ENCODE results near the gene HOXB6.

HOXB6 gene

DNA sequence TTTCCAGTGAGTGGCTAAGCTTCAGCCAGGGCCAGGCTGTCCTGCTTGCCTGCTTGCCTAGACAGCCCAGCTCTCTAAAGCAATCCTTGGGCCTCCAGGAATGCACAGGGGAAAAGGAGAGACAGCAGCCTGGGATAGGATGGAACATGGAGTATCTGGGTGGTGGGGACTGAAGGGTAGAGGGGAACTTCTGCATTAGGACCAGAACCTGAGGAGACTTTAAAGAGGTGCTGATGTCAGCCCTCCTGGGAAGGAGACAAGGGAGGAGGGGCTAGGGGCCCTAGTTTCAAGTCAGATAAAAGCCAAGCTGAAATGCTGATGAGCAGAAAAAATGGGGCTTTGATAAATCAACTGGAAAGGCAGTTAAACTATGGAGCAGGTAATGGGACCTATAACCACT lies 4.2 kb upstream of the HOXB6 start:
- DNase-seq, result no peak

DNA sequence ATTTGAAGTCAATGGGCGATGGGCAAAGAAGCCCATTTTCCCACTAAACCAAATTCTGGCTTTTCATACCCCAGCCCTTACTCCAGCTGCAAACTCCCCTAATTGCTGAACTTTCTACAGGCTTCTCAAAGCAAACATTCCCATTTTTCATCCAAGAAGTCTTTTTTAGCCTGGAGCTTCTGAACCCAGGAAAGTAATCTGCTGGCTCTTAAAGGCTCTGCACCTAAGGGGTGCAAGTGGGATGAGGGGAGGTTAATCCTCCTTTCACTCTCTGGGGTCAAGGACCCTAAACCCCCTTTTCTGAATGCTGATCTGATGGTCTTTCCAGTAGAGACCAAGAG lies 3.7 kb upstream of the HOXB6 start:
- DNase-seq, result no peak

DNA sequence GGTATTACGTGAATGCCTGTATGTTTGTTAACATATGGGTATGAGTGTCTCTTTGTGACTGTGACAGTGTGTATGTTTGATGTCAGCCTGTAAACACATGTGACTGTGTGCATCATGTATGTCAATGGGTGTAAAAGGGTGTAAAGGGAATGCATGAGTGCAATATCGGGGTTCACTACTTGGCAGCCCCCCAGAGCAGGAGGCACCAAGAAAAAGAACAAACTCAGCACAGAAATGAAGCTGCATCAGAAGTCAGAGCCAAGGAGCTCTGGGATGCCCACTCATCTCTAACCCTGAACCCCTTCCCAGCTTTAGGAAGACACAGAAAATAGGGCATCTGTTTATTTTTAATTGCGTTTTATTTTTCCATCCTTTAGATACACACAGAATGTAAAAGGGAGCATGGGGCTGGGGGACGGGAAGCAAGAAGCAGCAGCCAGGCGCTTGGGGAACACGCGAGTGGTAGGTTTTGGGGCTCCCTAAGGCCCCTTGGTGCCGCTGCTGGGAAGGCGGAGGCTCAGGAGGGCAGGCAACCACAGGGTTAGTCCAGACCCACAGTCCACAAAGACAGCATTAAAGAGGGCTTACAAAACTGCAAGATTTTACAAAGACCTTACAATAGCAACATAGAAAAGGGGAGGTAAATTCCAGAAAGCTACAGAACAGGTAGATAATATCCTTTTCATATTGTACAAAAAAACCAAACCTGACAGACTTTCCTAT lies 2.3 kb upstream of the HOXB6 start:
- DNase-seq, result no peak

DNA sequence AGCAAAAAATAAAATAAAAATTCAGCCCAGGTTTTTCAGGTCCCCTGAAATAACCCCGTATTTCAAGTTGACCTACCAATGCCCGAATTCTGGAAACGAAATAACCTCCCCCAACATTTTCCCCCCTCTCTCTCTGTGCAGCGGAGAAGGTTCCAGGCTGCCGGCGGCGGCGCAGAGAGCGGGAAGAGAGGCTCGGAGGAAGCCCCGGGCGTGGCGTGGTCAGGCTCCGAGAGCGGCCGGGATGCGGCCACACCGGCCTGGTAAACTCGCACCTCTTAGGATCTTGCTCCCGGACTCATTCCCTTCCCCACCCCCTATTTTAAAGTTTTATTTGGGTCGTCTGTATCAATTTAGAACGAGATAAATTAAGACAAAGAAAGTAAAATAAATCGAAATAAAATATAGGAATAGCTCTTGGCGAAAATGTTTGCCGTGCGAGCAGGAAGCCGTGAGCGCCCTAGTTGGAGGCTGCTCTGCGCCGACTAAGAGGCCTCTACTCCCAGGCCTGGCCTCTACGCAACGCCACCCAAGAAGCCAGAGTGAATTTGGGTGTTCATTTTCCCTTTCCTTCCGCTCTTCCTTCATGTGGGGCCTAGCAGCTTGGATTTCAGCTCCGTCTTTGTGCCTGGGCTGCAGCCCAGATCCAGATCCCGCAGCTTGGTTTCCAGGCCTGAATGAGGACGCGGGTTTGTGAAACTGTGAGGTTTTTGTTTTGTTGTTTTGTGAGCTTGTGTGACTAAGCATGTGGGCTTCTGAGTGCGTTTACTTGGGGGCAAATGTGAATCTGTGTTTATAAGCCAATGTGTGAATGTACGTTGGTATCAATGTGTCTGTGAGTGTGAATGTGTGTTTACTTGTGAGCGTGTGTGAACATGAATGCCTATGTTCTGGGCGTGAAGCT lies 1.5 kb upstream of the HOXB6 start:
- DNase-seq, result no peak

DNA sequence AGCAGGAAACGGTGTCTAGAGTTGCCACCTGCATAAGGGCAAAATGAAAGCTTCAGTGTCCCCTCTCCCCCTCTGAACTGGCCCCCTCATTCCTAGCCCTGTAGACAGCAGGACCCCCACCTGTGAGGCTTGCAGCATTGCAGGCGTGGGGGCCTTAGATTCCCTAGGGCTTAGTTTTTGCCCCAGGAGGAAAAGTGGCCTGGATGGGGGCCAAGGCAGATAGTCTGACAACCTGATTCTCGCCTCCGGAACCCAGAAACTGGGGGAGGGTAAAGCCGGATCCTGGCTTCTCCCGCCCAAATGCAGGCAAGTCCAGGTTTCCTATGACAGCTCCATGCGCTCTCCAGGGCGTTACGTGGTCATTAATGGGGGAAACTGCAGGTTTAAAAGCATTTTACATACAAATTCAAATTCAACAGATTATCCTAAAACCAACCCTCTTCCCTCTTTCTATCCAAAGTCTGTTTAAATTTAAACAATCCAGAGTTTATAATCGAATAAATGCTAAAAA lies 678 bp upstream of the HOXB6 start:
- DNase-seq, result no peak

DNA sequence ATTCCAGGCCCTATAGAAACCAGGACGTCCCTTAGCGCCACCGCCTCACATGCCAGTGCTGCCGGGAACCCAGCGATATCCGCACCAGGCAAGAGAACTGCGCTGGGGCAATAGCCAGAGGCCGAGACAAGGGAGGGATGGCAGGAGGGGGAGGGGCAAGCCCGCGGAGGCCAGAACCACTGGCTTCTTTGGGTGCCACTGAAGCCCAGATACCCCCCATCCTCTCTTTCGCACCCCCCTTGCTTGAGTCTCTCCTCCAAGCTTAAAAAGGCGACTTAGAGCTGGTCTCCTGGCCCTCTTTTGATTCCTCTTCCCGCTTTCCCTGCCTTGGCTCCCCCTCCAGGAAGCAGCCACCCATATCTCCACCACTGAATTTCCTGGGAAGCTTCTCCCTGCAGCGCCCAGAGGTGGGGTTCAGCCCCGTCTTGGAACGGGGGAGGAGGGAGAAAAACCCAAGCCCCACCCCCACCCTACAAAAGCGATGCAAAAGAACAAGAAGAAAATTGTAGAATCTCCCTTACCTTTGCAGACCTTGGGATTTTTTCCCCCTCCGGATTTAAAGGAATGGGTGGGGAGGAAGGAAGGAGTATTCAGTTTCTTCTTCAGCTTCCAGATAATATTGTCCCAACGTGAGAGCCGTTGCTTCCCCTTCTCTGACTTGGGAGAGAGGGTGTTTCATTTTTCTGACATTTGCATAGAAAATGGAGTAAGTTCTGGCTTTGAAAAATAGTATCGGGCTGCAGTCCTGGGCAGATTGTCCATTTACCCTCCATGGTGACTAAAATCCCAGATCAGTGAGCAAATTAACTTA lies 622 bp downstream of the HOXB6 start:
- DNase-seq, result no peak

DNA sequence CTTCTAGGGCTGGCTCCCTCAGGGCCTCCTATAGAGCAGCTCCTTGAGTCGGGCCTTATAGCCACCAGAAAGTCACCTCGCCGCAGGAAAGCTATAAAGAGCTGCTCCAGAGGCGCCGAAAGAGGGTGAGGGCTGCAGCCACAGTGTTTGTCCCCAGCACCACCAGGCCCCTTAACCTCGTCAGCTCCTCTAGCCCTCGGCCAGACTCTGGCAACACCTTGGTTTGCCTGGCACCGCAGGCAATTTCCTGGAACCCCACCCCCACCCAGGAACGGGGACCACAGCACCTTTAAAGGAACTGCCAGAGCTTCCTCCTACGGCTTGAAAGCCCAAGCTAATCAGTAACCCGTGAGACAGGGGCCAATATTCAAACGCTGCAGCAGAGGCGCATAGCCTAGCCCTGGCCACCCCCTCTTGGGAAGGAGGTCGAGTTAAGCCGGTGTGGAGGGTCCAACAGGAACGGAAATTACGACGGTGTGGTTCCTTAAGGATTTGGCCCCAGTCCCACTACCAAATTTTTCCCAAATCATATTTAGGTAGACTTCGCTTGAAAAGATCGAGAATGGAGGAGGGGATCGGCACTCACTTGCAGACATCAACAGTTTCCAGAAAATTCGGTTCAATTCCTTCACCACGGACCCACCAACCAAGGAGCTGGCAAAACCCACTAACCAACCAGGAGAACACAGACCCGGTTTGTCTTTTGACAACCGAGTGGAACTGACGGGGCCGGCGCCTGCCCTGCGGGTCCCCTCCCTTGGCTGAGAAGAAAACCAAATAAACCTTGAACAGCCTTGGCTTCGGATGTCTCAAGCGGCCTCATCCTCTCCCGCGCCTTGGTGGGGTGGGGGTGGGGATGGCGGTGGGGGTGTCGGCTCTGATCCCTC lies 3.0 kb downstream of the HOXB6 start:
- DNase-seq, result no peak

DNA sequence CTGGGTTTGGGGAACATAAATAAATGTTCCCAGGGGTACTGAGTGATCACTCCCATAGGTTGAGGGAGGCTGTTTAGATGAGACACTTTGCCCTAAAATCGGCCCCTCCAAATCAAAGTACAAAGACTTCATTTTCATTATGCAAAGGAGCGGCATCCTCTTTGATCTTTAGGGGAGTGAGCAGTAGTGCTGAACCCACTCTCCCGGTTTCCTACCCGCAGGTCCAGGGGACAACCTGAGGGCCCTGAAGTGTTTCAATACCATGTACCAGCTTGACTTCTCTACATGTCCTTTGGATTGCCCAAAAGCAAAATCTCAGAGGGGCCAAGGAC lies 3.6 kb downstream of the HOXB6 start:
- DNase-seq, result no peak

DNA sequence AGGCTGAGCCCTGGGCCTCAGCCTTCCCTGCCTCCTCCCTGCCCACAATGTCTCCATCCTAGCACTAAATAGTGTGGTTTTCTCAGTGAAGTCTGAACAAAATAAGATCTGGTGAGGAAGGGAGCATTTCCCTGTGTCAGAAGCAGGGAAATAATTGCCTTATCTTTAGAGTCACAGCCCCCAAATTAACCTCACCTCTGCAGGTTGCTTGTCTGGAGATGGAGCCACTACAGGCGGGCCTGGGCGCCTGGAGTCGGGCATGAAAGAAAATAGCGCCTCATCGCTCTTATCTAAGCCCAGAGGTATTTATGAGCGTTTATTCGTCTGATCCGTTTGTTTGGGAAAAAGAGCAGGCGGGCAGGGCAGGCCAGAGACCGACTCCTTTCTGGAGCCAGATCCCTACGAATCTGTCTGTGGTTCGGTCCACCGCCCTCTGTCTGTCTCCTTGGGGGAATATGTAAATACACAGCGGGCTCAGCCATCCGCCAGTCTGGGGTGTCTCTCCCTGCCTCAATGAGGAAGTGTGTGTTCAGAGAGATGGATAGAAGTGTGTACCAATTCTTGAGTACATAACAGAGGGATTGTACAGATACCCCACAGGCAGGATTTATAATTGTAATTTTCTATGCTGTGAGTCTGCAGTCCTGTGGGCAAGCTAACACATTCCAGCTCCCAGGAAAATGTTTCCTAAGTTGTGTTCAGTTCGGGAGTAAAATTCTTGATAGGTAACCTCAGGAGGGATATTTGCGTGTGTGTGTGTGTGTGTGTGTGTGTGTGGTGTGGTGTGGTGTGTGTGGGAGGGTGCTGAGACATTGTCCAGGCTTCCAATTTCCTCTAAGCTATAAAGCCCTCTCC lies 4.3 kb downstream of the HOXB6 start:
- no peak for DNase-seq

DNA sequence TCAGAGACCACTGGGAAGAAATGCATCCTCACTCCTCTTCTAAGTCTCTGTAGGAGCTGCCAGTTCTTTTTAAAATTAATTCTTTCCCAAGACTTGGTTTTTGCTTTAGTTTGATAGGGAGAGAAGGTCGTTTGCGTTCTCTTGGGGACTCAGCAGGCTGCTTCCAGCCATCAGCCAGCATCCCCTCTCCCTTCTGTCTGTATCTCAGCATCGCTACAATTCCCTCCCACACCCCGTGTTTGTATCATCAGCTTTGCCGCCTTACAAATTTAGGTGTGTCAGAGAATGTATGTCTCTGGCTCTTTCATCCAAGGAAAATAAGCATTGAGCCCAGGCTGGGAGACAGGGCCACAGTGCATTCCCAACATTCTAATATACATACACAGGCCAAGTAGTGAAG lies 5.4 kb downstream of the HOXB6 start:
- DNase-seq, result no peak

DNA sequence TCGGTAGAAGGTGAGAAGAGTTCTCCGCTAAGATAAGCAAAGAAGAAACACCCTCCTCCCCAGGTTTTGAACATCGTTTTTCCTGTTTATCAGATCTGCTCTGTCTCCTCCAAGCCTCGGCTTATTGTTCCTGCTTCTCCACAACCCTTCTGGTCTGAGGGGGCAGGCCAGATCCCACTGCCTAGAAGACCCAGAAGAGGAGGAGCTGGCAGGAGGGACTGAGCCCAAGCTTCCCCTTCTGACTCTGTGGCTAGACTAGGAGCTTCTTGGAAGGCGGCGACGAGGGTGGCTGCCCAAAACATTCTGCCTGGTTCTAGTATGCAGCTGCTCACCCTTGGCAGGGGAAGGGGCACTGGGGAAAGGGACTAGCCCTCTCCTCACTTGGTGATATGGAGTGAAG lies 6.0 kb downstream of the HOXB6 start:
- peak in 2 of 4 experiments; percentile 12 to 14 for DNase-seq

DNA sequence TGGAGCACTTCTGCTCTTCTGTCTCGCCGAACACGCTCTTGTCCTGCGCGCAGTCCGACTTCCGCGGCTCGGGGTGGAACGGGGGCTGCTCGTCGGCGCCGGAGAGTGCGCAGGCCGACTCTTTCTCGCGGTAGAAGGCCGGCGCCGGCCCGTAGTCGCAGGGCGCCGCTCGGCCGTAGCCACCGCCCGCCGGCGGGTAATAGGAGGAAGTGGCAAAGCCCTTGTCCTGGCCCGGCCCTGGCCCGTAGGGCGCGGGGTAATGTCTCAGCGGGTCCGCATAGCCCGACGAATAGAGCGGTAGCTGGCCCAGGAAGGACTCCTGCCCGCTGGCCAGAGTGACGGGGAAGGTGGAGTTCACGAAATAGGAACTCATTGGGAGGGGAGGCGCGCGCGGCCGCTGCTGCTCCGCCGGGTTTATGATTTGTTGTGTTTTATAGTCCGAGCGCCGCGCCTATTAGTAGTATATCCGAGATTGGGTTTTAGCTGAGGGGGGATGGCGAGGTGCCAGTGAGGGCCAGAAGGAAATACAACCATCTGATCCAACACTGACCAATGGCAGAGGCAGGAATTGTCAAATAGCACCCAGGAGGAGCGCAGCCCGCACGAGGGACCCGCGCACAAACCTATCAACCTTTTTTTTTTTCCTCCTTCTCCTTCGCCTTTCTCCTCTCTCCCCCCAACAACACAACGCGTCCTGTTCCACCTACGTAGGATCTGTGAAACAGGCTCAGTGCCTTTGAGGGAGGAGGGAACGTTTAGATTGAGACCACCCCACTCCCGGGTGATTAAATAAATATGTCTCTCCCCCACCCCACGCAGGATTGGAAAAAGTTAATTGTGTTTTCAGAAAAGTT lies 6.8 kb downstream of the HOXB6 start:
- peak; percentile 56 to 84 (median 72) for DNase-seq

DNA sequence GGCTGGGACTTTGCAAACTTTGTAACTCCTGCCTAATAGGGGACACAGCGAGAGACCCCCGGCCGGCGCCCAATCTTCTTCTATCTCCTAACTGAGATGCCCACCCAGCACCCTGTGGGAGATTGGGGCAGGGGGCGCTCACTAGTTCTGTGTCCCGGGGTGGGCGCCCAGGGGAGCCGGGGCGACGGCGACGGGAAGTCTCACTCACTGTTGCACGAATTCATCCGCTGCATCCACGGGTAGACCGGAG lies 7.3 kb downstream of the HOXB6 start:
- DNase-seq, result no peak

DNA sequence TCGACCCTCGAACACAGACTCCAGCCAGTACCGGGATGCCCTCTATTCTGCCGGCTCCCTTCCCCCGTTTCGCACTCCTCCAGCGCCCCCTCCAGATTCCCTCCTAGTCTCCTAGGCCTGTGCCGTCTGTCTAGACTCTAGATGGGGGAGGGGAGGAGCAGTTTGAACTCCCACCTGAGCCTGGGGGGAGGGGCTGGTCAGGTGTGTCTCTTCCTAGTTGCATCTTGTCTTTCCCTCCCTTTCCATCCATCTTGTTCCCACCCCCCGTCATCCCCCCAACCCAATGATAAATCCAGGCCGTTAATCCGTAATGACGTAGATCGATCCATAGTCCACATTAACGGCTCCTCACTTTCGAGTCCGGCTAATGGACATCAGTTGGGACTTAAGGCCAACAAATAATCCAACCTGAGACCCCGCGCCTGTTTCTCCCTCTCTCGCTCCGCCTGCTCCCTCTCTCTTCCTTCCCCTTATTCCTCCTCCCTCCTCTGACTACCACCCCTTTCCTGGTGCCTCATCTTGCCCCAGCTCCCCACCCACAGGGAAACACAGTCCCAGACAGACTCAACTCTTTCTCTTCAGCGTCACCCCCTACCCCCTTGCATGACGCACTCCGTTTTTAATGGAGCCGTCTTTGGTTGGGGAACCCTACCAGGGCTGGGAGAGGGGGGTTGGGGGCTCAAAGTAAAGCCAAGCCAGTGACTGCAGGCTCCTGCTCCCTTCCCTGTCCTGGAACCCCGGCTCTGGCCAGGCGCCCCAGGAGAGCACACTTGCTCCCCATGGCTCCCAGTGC lies 7.9 kb downstream of the HOXB6 start:
- DNase-seq, result peak in 2 of 4 experiments; percentile 18 to 25

DNA sequence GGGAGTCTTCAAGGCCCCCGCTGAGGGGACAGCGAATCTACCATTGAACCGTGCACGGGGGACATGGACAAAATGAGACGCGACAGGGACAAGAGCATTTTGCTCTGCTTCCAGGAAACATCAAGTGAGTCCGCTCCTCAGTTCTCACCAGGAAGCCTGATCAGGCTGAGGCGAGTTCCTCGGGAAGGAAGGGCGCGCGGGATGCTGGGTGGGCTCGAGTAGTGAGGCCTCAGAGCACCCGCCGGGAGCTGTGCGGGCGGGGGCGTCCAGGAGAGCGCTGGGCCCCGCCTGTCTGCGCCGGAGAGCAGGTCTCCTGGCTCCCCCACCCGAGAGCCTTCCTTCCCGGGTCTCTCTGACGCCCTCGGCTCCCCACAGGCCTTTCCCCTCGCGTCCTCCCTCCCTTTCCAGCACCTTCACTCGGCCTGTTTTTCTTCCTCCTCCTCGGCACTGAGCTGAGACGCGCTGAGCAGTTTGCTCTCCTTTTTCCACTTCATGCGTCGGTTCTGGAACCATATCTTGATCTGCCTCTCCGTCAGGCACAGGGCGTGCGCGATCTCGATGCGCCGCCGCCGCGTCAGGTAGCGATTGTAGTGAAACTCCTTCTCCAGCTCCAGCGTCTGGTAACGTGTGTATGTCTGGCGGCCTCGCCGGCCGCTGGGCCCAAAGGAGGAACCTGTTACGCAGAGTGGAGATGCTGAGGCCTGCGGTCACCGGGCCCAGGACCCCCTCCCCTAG lies 8.6 kb downstream of the HOXB6 start:
- peak in 1 of 4 experiments; percentile 24 for DNase-seq

DNA sequence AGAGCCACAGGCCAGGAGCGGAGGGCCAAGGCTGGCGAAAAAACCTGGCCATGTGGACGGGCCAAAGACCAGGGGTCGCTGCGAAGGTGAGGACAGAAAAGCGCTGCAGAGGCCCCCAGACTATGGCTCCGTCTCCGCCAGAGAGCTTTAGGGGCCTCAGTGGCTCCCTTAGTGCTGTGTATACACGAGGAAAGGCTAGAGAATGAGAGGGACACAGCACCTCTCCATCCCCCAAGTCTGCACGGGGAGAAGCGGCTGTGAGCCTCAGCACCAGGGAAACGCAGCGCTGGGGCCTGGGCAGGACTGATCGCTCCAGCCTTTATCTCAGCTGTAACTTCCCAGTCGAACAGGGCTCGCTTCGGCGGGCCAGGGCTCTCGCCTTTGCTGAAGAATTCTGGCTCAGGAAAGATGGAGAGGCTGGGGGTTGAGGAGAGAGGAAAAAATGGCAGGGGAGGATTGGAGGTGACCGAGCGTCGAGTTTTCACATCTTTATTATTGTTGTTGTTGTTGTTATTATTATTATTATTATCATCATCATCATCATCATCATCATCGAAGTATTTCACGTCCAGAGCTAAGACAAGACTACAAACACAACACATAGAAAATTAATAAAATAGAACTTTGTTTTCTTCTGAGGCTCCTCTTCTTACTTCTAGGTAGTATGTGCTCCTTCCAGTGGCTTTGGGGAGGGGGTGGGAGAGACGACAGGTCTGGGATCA lies 9.3 kb downstream of the HOXB6 start:
- DNase-seq, result no peak

DNA sequence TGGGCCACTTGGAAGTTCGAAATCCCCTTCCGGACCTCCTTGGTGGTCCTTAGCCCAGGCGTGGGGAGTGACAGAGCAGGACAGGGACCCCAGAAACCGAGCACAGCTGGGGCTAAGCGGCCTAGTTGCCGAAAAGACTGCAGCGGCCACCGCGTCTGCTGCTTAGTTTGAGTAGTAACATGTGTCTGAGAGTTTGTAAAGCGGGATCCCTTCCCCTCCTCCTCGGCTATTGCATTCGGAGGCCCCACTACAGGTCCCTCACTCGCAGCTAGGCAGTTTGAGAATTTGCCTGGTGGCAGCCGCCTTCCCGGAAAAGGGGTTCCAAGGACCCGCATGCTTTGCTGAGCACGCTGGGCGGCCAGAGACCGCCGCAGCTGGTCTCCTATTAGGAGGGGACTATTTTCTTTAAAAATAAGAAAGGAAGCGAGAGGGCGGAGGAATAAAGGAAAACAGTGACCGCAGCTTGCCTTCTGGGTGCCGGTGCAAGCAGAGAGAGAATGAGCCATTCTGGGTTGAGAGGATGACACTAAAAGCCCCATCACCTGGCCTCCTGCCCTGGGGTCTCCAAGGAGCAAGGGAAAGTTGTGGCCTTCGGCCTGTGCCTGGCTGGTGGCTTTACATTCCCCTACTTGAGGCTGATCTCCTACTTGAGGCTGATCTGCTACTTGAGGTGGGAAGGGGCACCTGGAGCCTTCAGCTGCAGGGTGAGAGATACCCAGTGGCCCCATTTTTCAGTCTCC lies 10.1 kb downstream of the HOXB6 start:
- DNase-seq, result no peak

Measured in suppressor macrophage (primary cell).